Measurements from ENCODE around the gene RTKN.

DNA sequence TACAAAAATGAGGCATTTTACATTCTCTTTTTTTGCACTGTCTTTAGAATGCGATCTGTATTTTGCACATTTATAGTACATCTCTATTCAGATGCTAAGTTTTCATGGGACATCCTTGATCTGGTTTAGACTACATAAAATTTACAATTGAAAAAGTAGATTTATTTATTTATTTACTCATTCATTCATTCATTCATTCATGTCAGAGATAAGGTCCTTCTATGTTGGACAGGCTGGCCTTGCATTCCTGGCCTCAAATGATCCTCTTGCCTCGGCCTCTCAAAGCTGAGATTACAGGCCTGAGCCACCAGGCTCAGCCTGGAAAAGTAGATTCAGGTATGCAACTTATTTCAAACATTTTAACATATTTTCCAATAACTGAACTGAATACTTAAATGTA is 45.6 kb downstream of the RTKN start:
- TF ChIP-seq, protein P1, sequence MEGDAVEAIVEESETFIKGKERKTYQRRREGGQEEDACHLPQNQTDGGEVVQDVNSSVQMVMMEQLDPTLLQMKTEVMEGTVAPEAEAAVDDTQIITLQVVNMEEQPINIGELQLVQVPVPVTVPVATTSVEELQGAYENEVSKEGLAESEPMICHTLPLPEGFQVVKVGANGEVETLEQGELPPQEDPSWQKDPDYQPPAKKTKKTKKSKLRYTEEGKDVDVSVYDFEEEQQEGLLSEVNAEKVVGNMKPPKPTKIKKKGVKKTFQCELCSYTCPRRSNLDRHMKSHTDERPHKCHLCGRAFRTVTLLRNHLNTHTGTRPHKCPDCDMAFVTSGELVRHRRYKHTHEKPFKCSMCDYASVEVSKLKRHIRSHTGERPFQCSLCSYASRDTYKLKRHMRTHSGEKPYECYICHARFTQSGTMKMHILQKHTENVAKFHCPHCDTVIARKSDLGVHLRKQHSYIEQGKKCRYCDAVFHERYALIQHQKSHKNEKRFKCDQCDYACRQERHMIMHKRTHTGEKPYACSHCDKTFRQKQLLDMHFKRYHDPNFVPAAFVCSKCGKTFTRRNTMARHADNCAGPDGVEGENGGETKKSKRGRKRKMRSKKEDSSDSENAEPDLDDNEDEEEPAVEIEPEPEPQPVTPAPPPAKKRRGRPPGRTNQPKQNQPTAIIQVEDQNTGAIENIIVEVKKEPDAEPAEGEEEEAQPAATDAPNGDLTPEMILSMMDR (IDR thresholded peaks at IDR 0.05): no peak
- TF ChIP-seq POLR2A (IDR thresholded peaks at IDR 0.05): no peak

Measured in adrenal gland (tissue), 5 donors.